GM18526 (cell line): ENCODE data around the gene PPP1R1C.

ENCODE experiments used
- POLR2A ChIP-seq: IDR thresholded peaks from 3 replicates; pipeline ENCODE4 v1.6.1; 2011; ENCODE audit not compliant: insufficient read length; ENCODE audit errors: extremely low read depth

PPP1R1C gene

DNA sequence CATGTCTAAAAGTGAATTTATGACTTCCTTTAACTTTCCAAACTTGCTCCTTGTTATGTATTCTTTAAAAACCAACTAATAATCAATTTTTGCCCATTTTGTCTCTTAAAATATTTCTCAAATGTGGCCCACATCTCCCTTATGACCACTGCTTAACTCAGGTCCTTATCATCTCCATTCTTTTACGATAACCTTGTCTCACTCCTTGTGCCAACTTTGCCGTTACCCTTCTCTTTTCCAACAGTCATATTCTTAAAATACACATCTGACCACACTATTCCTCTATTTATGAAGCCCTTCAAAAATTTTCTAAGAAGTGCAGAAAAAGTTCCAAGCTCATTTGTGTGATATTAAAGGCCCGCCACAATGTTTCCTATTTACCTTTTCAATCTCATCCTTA, 47.8 kb downstream of the PPP1R1C start:
- no peak for TF ChIP-seq POLR2A

DNA sequence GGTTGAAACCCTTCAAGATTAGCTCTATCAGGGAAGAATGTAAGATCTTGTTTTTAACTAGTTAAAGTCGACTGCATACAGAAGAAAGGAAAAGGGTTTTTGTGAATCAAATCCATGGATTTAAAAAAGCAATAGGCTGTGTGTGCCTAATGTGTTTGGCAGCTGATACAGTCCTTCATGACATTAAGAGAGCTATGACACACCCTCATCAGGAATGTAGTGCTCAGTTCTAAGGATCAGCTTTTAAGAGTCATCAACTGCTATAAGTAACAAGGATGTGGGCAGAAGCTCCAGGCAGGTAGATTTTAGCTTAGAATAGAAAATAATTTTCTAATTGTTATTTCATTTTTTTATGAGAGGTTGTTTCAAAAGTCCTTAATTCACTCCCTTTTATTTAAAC, 52.9 kb downstream of the PPP1R1C start:
- TF ChIP-seq POLR2A, result no peak

DNA sequence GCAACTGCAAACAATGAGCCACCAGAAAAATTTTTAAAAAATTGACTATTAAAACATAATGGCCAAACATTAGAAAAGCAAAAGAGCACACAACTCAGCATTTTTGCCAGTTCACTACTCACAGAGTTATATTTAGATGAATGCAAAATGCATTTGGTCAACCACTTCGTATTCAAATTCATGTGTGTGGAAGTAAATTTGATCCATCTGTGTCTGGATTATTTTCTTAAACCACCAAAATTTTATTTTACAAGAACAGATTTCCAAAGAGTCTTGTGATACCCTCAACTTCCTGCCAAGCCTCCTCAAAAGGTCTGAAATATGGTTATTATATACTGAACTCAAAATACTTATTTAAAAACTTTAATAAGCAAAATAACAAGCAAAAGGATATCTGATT, 57.4 kb downstream of the PPP1R1C start:
- TF ChIP-seq POLR2A, result no peak

- TF ChIP-seq POLR2A, result no peak
These were observed 58.2 kb downstream of the PPP1R1C start for GRCh38 chr2:182043861-182044260.

DNA sequence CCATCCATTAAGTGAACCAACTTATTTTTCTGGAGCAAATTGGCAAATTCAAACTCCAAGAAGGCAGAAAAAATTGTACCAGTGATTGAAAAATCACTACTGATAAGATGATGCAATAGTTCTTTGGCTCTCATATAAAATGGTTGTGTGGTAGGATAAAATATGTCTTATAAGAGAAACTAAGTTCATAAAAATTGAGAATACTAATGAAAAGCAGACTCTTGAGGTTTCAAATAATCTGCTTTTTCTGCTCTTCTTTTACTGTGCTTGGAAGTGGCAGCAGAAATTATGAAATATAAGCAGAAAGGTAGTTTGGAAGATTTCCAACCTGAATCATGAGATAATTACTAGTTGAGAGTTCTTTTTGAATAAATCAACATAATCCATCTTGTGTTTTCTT, 61.9 kb downstream of the PPP1R1C start:
- TF ChIP-seq POLR2A, result no peak

DNA sequence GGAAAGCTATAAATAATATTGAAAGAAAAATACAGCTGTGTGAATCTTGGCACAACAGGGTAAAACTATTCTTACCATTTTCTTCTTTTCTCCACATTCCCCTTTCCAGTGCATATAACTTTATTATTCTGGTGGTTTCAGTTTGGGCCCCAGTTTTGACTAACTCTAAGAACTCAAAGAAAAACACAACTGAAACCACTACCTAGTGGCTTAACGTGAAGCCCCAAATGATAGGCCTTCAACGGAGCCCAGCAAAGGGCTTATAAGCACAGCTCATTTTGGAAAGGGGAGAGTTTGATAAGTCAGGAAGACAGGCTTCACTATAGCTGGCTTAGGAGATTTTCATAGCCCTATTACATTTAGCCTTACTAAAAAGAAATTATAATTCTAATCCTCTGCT, 62.4 kb downstream of the PPP1R1C start:
- TF ChIP-seq POLR2A, result no peak

- TF ChIP-seq POLR2A, result no peak
These were observed 63.0 kb downstream of the PPP1R1C start for GRCh38 chr2:182048621-182049020.

- TF ChIP-seq POLR2A, result no peak
These were observed 63.9 kb downstream of the PPP1R1C start for GRCh38 chr2:182049372-182050148.

- TF ChIP-seq POLR2A, result no peak
These were observed 64.9 kb downstream of the PPP1R1C start for GRCh38 chr2:182050333-182051135.

DNA sequence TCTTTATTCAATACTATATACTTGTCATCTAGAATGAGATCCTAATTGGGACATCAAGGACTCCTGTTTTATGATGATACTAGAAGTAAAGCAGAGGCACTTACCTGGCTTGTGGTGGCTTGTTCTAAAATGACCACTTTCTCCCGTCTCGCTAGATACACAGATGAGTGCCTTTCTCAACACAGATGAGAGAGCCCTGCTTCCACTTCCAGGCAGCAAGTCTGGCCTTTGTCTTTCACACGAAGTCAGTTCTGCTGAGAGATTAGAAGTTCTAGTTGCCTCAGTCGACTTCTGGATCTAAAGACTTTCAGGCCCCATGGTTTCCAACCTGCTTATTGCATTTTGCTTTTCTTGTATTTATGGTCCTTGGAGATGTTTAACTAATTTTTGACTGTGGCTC, 70.3 kb downstream of the PPP1R1C start:
- no peak for TF ChIP-seq POLR2A

DNA sequence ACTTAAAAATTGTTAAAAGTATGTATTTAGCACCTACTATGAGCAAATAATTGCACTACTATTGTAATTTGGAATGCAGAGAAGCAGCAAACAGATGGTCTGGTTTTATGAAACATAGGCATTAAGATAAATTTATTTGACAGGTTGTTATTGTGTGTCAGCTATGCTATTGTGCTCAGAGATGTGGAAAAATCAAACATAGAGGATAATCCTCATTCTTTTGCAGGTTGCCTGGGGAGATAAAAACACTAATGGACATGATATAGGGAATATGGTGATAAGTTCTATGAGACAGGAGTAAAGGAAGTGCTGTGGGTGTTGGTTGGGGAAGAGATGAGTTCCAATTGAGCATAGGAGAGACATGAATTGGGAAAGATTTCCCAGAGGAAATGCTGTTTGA, 71.3 kb downstream of the PPP1R1C start:
- no peak for TF ChIP-seq POLR2A

- no peak for TF ChIP-seq POLR2A
These were observed 72.4 kb downstream of the PPP1R1C start for GRCh38 chr2:182058056-182058455.

GRCh38 chr2:182061739-182062138, 76.1 kb downstream of the PPP1R1C start:
- no peak for TF ChIP-seq POLR2A

GRCh38 chr2:182062329-182062972, 76.8 kb downstream of the PPP1R1C start:
- no peak for TF ChIP-seq POLR2A

DNA sequence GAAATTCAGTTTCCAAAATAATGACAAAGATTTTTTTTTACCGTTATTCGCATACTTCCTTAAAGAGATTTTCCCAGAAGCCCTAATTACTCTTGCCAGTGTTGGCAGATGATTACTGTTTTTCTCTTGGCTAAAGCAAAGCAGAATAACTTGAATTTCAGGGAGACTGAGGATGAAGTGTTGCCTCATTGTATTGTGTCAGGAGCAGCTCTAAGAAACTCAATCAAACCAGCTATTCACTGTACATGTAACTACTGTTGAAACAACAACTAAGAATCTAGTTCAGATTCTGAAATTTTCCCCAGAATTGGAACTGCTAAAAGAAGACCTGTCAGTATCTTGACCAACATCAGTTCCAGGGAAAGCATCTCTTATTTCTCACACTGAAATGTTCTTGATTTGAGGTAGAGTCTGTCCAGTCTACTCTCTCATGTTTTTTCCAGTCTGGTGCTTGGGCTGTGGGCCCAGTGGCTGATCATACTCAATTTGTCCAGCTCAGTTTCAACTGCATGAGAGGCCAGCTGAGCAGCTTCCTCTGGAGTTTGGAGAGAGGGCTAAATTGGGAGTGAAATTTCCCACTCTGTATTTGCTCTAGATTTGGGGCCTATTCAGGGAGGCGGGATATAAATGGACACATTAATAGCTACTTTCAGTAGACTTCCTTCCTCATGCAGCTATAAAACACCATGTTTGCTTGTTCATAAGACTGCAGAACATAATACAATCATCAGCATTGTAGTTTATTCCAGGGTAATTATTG, 78.5 kb downstream of the PPP1R1C start:
- no peak for TF ChIP-seq POLR2A
